Type B pancreatic cell (in vitro differentiated cells): ENCODE data around the gene MRM2. TPM values are rescaled to one million over a fixed set of nuclear protein-coding genes. Genes with fewer than 3 reads are reported as not detected.

ENCODE experiments used
- DNase-seq: peaks from one replicate; pipeline ENCODE4 v3.0.0; 2021; ENCODE audit warnings: mixed read lengths; ENCODE audit not compliant: unreplicated experiment; ENCODE audit errors: extremely low spot score
- H3K27ac Mint-ChIP-seq: 2 replicates; pipeline ENCODE4 v1.8.0; 2021; ENCODE audit warnings: mild to moderate bottlenecking, mixed read lengths
- H3K27me3 Mint-ChIP-seq: 2 replicates; pipeline ENCODE4 v1.8.0; 2021; ENCODE audit warnings: mixed read lengths
- H3K36me3 Mint-ChIP-seq: 2 replicates; pipeline ENCODE4 v1.8.0; 2021; ENCODE audit warnings: mixed read lengths
- H3K4me1 Mint-ChIP-seq: one replicate; pipeline ENCODE4 v1.8.0; 2021; ENCODE audit warnings: mixed read lengths; ENCODE audit not compliant: unreplicated experiment
- H3K4me3 Mint-ChIP-seq: 2 replicates; pipeline ENCODE4 v1.8.0; 2021; ENCODE audit warnings: mild to moderate bottlenecking, mixed read lengths
- H3K9me3 Mint-ChIP-seq: 2 replicates; pipeline ENCODE4 v1.8.0; 2021; ENCODE audit warnings: mixed read lengths
- total RNA-seq: library from RNA; stranded (reverse); gene quantifications from 2 replicates; pipeline ENCODE4 v1.2.1, GENCODE V29; 2021; ENCODE audit warnings: low replicate concordance
- TF ChIP-seq, protein P1 (sequence below): fragments of 200-600 bp; sonication (generic); conservative IDR thresholded peaks from 2 replicates; pipeline ENCODE4 v1.5.0; 2021; ENCODE audit warnings: antibody characterized with exemption, mild to moderate bottlenecking

The MRM2 gene
- total RNA-seq, 1 donor from 2014 or later = 35.3 TPM

GRCh38 chr7:2227699-2228098 lies 14.3 kb downstream of the MRM2 start:
- H3K4me3 Mint-ChIP-seq = no peak overlapping the region
- peaks cover 8% of the 10 kb centered on the region for H3K36me3 Mint-ChIP-seq
- TF ChIP-seq, protein P1, sequence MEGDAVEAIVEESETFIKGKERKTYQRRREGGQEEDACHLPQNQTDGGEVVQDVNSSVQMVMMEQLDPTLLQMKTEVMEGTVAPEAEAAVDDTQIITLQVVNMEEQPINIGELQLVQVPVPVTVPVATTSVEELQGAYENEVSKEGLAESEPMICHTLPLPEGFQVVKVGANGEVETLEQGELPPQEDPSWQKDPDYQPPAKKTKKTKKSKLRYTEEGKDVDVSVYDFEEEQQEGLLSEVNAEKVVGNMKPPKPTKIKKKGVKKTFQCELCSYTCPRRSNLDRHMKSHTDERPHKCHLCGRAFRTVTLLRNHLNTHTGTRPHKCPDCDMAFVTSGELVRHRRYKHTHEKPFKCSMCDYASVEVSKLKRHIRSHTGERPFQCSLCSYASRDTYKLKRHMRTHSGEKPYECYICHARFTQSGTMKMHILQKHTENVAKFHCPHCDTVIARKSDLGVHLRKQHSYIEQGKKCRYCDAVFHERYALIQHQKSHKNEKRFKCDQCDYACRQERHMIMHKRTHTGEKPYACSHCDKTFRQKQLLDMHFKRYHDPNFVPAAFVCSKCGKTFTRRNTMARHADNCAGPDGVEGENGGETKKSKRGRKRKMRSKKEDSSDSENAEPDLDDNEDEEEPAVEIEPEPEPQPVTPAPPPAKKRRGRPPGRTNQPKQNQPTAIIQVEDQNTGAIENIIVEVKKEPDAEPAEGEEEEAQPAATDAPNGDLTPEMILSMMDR = no peak
- no peak for DNase-seq
- no peaks in the 10 kb centered on the region for H3K9me3 Mint-ChIP-seq
- H3K4me1 Mint-ChIP-seq = peaks cover 5% of the 10 kb centered on the region
- no peak overlapping the region for H3K27ac Mint-ChIP-seq
- no peaks in the 10 kb centered on the region for H3K27me3 Mint-ChIP-seq

- TF ChIP-seq, protein P1 = no peak
- H3K4me1 Mint-ChIP-seq = no peaks in the 10 kb centered on the region
- H3K27ac Mint-ChIP-seq = no peak overlapping the region
- H3K4me3 Mint-ChIP-seq = no peak overlapping the region
- DNase-seq = no peak
- no peaks in the 10 kb centered on the region for H3K27me3 Mint-ChIP-seq
- no peaks in the 10 kb centered on the region for H3K9me3 Mint-ChIP-seq
- H3K36me3 Mint-ChIP-seq = peaks cover 11% of the 10 kb centered on the region
Measured at GRCh38 chr7:2225830-2226229, 16.2 kb downstream of the MRM2 start.

GRCh38 chr7:2225336-2225735 lies 16.7 kb downstream of the MRM2 start:
- no peak overlapping the region for H3K4me3 Mint-ChIP-seq
- H3K36me3 Mint-ChIP-seq = peaks cover 11% of the 10 kb centered on the region
- no peaks in the 10 kb centered on the region for H3K4me1 Mint-ChIP-seq
- DNase-seq = no peak
- H3K27me3 Mint-ChIP-seq = no peaks in the 10 kb centered on the region
- TF ChIP-seq, protein P1 = no peak
- no peaks in the 10 kb centered on the region for H3K9me3 Mint-ChIP-seq
- no peak overlapping the region for H3K27ac Mint-ChIP-seq

GRCh38 chr7:2224934-2225333 lies 17.1 kb downstream of the MRM2 start:
- no peak overlapping the region for H3K27ac Mint-ChIP-seq
- no peak overlapping the region for H3K4me3 Mint-ChIP-seq
- no peaks in the 10 kb centered on the region for H3K27me3 Mint-ChIP-seq
- peaks cover 11% of the 10 kb centered on the region for H3K36me3 Mint-ChIP-seq
- DNase-seq = no peak
- no peaks in the 10 kb centered on the region for H3K9me3 Mint-ChIP-seq
- no peaks in the 10 kb centered on the region for H3K4me1 Mint-ChIP-seq
- TF ChIP-seq, protein P1 = no peak

DNA sequence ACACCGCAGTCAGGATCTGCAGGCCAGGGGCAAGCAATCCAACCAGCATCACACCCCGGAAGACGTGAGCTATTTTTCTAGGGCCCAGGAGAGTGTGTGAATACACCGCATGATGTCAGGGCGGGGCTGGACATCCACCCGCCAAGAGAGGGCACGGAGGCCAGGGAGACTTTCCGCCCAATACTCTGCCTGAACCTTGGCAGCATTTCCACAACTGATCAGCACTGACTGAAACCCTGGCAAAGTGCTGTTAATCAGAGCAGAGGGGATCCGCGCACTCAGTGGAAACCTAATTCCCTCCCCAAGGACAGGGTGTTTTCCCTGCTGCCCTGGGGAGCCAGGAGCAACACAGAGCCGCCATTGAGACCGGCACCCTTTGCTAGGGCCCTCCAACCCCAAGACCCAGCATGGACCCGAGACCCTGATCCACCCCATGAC lies 17.5 kb downstream of the MRM2 start:
- H3K4me1 Mint-ChIP-seq = no peaks in the 10 kb centered on the region
- H3K36me3 Mint-ChIP-seq = peaks cover 11% of the 10 kb centered on the region
- H3K27ac Mint-ChIP-seq = no peak overlapping the region
- no peak overlapping the region for H3K4me3 Mint-ChIP-seq
- no peak for DNase-seq
- H3K9me3 Mint-ChIP-seq = no peaks in the 10 kb centered on the region
- TF ChIP-seq, protein P1 = no peak
- no peaks in the 10 kb centered on the region for H3K27me3 Mint-ChIP-seq

GRCh38 chr7:2223321-2223720 lies 18.7 kb downstream of the MRM2 start:
- no peaks in the 10 kb centered on the region for H3K9me3 Mint-ChIP-seq
- no peaks in the 10 kb centered on the region for H3K4me1 Mint-ChIP-seq
- H3K27ac Mint-ChIP-seq = no peak overlapping the region
- no peak overlapping the region for H3K4me3 Mint-ChIP-seq
- no peak for DNase-seq
- peaks cover 11% of the 10 kb centered on the region for H3K36me3 Mint-ChIP-seq
- no peaks in the 10 kb centered on the region for H3K27me3 Mint-ChIP-seq
- TF ChIP-seq, protein P1 = no peak
